Kidney (tissue), 14 donors: ENCODE measurements around the gene SH3GL3. TPM values are rescaled to one million over a fixed set of nuclear protein-coding genes. Genes with fewer than 3 reads are reported as not detected.

Source experiments
- DNase-seq, 5 donors: peaks; one replicate each; pipeline ENCODE4 v3.0.0-alpha.2; 2013 to 2020
- FAIRE-seq: peaks from 2 replicates; lab custom pipeline; 2012; peaks lifted over from hg19 to GRCh38; lab: Jason Lieb, UNC
- H3K27ac ChIP-seq, 2 donors: one replicate each; pipeline ENCODE4 v1.7.0; 2013; ENCODE audit warnings: low read depth in 2 of 2, low read length in 2 of 2, inconsistent platforms in 1 of 2
- H3K27me3 ChIP-seq: one replicate; pipeline ENCODE4 v1.7.1; 2013; ENCODE audit warnings: low read length, inconsistent platforms; ENCODE audit not compliant: control insufficient read depth, insufficient read depth
- H3K36me3 ChIP-seq, 3 donors: one replicate each; pipeline versions ENCODE4 v1.7.0 to v1.7.1; 2013; ENCODE audit warnings: low read length in 3 of 3, control low read depth in 1 of 3, inconsistent platforms in 1 of 3; ENCODE audit not compliant: insufficient read depth in 3 of 3, control insufficient read depth in 2 of 3
- H3K4me1 ChIP-seq, 3 donors: one replicate each; pipeline versions ENCODE4 v1.7.0 to v1.7.1; 2013; ENCODE audit warnings: low read length in 3 of 3, inconsistent platforms in 1 of 3, low read depth in 1 of 3; ENCODE audit not compliant: control insufficient read depth in 2 of 3, insufficient read depth in 2 of 3
- H3K4me3 ChIP-seq, 3 donors: one replicate each; pipeline versions ENCODE4 v1.7.0 to v1.8.1; 2013; ENCODE audit warnings: low read length in 3 of 3, control low read depth in 1 of 3, inconsistent platforms in 1 of 3
- H3K9ac ChIP-seq, 3 donors: one replicate each; pipeline versions ENCODE4 v1.7.0 to v1.7.1; 2013; ENCODE audit warnings: low read length in 3 of 3, control low read depth in 1 of 3, inconsistent platforms in 1 of 3
- H3K9me3 ChIP-seq, 3 donors: one replicate each; pipeline versions ENCODE4 v1.7.0 to v1.7.1; 2013; ENCODE audit warnings: low read length in 3 of 3, control low read depth in 1 of 3, inconsistent platforms in 1 of 3; ENCODE audit not compliant: control insufficient read depth in 2 of 3, insufficient read depth in 1 of 3
- intact Hi-C: fragments of 100-400 bp; cut with DNase I; formaldehyde crosslinking; loops from one replicate; pipeline ENCODE4 v1.11.1; 2022
- polyA plus RNA-seq: library from polyadenylated mRNA; stranded (reverse); fragments of 350-450 nt; fragmentation: Illumina TruSeq; extraction: RNeasy Lipid Tissue Mini Kit (QIAGEN cat#74804); gene quantifications from one replicate; pipeline ENCODE4 v1.2.3, GENCODE V29; 2014; ENCODE audit warnings: low read depth, low replicate concordance; ENCODE audit not compliant: insufficient read depth
- total RNA-seq: library from RNA; stranded (reverse); fragmentation: NEBNext Ultra II Directional; extraction: Animal tissue kit (Norgen Biotek cat#: 25700); gene quantifications from one replicate; pipeline ENCODE4 v1.2.1, GENCODE V29; 2021
- TF ChIP-seq, protein P1 (sequence below): IDR thresholded peaks from 3 replicates; pipeline ENCODE4 v1.5.1; 2012; ENCODE audit warnings: mild to moderate bottlenecking, moderate library complexity, borderline replicate concordance; ENCODE audit not compliant: insufficient read depth; ENCODE audit errors: extremely low read depth
- donor health status: control.
- donor health status: control.
- donor health status: control.
- donor health status: control.
- donor health status: control.
- donor health status: DM: yes; HTN: yes; CAD: no.
- donor health status: Normal renal cell carcinoma (clear cell type).

Gene SH3GL3
- total and polyA plus RNA-seq, 2 donors from 2014 or later: 0.47 TPM; not detected in 1

DNA sequence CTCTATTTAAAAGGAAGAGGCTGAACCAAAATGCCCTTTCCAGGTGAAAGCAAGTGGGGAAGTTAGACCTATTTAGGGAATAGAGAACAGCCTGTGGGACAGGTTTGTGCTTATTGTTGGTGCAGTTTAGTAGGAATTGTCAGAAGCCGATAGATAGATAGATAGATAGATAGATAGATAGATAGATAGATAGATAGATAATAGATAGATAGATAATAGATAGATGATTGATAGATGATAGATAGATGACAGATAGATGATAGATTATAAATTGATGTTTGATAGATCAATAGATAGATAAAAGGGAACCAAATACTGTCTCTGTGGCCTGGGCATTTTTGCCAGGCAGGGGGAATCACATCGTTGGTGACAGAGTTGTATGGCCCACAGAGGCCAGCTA lies 42.5 kb downstream of the SH3GL3 start:
- FAIRE-seq (no peak), DNase-seq (no peak)
- intact Hi-C loops: no loop called here
- Histone ChIP-seq H3K27ac (no peak overlapping the region), H3K36me3 (no peaks in the 10 kb centered on the region), H3K4me1 (no peaks in the 10 kb centered on the region), H3K4me3 (no peak overlapping the region), H3K9ac (no peak overlapping the region), H3K9me3 (peaks cover 0 to 10% (median 0%) of the 10 kb centered on the region in 3 donors), H3K27me3 (no peaks in the 10 kb centered on the region)
- TF ChIP-seq, protein P1, sequence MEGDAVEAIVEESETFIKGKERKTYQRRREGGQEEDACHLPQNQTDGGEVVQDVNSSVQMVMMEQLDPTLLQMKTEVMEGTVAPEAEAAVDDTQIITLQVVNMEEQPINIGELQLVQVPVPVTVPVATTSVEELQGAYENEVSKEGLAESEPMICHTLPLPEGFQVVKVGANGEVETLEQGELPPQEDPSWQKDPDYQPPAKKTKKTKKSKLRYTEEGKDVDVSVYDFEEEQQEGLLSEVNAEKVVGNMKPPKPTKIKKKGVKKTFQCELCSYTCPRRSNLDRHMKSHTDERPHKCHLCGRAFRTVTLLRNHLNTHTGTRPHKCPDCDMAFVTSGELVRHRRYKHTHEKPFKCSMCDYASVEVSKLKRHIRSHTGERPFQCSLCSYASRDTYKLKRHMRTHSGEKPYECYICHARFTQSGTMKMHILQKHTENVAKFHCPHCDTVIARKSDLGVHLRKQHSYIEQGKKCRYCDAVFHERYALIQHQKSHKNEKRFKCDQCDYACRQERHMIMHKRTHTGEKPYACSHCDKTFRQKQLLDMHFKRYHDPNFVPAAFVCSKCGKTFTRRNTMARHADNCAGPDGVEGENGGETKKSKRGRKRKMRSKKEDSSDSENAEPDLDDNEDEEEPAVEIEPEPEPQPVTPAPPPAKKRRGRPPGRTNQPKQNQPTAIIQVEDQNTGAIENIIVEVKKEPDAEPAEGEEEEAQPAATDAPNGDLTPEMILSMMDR: no peak

GRCh38 chr15:83491486-83491885 lies 44.3 kb downstream of the SH3GL3 start:
- Histone ChIP-seq H3K9me3 (peaks cover 0 to 3% (median 0%) of the 10 kb centered on the region in 3 donors), H3K27me3 (no peaks in the 10 kb centered on the region), H3K4me3 (no peak overlapping the region), H3K27ac (no peak overlapping the region), H3K4me1 (no peaks in the 10 kb centered on the region), H3K9ac (no peak overlapping the region), H3K36me3 (no peaks in the 10 kb centered on the region)
- FAIRE-seq (no peak), DNase-seq (no peak)
- intact Hi-C loops: no loop called here
- TF ChIP-seq, protein P1: no peak

DNA sequence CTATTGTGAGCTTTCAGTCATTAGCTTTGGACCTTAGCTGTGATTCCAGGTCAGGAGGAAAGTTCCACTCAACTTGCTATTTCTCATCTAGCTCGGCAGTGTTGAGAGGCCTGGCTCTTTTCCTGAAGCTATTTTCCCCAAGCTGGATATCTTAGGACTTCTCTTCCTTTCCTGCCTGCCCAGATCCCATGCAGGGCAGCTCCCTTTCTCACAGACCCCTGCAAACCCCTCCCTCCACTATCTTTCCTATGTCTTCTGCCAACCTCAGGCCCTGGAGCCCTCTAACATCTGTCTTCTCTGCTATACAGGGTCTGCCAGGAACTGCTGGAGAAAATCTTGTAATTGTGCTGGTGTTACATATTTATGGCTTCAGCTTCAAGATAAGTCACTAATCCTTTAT lies 49.6 kb downstream of the SH3GL3 start:
- TF ChIP-seq, protein P1: no peak
- peaks cover 0 to 8% (median 0%) of the 10 kb centered on the region in 3 donors for H3K9me3 ChIP-seq
- H3K9ac ChIP-seq: no peak overlapping the region
- H3K36me3 ChIP-seq: no peaks in the 10 kb centered on the region
- no peak for FAIRE-seq
- intact Hi-C loops: no loop called here
- H3K4me1 ChIP-seq: no peaks in the 10 kb centered on the region
- no peak overlapping the region for H3K27ac ChIP-seq
- H3K4me3 ChIP-seq: no peak overlapping the region
- no peak for DNase-seq
- no peaks in the 10 kb centered on the region for H3K27me3 ChIP-seq

DNA sequence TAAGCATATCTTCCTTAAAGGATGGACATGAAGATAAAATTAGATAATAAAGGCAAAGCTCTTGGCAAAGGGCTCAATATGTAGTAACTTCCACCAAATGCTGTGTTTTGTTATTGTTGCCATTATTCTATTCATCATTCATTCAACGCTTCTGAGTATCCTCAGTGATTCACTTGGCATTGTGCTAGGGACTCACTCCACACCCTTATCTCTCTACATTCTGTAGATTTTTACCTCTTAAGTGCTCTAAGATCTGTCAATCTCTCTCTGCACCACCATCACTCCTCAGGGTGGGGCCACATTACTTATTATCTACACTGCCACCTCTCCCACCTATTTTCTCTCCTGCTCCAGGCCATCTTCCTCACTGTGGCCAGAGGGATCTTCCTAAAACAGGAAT lies 51.2 kb downstream of the SH3GL3 start:
- Histone ChIP-seq H3K27me3 (no peaks in the 10 kb centered on the region), H3K4me3 (no peak overlapping the region), H3K9me3 (peaks cover 0 to 8% (median 0%) of the 10 kb centered on the region in 3 donors), H3K4me1 (no peaks in the 10 kb centered on the region), H3K27ac (no peak overlapping the region), H3K36me3 (no peaks in the 10 kb centered on the region), H3K9ac (no peak overlapping the region)
- no peak for DNase-seq
- TF ChIP-seq, protein P1: no peak
- FAIRE-seq: no peak
- intact Hi-C loops: no loop called here
